HG03135 (cell line): ENCODE data around the gene NFXL1.

Experiments used
- ATAC-seq: cut with Tn5 transposase; IDR thresholded peaks from one replicate; pipeline ENCODE4 v1.9.1; 2021; ENCODE audit warnings: mild to moderate bottlenecking, moderate library complexity; ENCODE audit not compliant: unreplicated experiment

NFXL1 gene

GRCh38 chr4:47899639-47900038 is 14.7 kb downstream of the NFXL1 start:
- ATAC-seq: no peak

- no peak for ATAC-seq
These were observed 22.5 kb downstream of the NFXL1 start for GRCh38 chr4:47891928-47892327.

GRCh38 chr4:47882228-47882627 is 32.2 kb downstream of the NFXL1 start:
- no peak for ATAC-seq

GRCh38 chr4:47879458-47879857 is 34.9 kb downstream of the NFXL1 start:
- ATAC-seq: no peak

- no peak for ATAC-seq
These were observed 37.4 kb downstream of the NFXL1 start for GRCh38 chr4:47876784-47877546.

GRCh38 chr4:47876310-47876709 is 38.1 kb downstream of the NFXL1 start:
- ATAC-seq: no peak

GRCh38 chr4:47873877-47874541 is 40.4 kb downstream of the NFXL1 start:
- no peak for ATAC-seq

GRCh38 chr4:47863486-47863885 is 50.9 kb downstream of the NFXL1 start:
- ATAC-seq: no peak

GRCh38 chr4:47862297-47862696 is 52.1 kb downstream of the NFXL1 start:
- ATAC-seq: no peak

GRCh38 chr4:47860305-47860704 is 54.1 kb downstream of the NFXL1 start:
- no peak for ATAC-seq

- no peak for ATAC-seq
These were observed 56.4 kb downstream of the NFXL1 start for GRCh38 chr4:47858006-47858405.

- no peak for ATAC-seq
These were observed 57.7 kb downstream of the NFXL1 start for GRCh38 chr4:47856713-47857112.

- no peak for ATAC-seq
These were observed 59.0 kb downstream of the NFXL1 start for GRCh38 chr4:47855350-47855749.

- no peak for ATAC-seq
These were observed 62.2 kb downstream of the NFXL1 start for GRCh38 chr4:47852136-47852535.

- no peak for ATAC-seq
These were observed 64.9 kb downstream of the NFXL1 start for GRCh38 chr4:47849466-47849865.

- ATAC-seq: no peak
These were observed 66.3 kb downstream of the NFXL1 start for GRCh38 chr4:47848041-47848440.

- no peak for ATAC-seq
These were observed 71.4 kb downstream of the NFXL1 start for GRCh38 chr4:47842985-47843384.

GRCh38 chr4:47840291-47840690 is 74.1 kb downstream of the NFXL1 start:
- ATAC-seq: no peak

GRCh38 chr4:47839259-47839658 is 75.1 kb downstream of the NFXL1 start:
- ATAC-seq: peak; percentile 54

- no peak for ATAC-seq
These were observed 75.9 kb downstream of the NFXL1 start for GRCh38 chr4:47838445-47838844.

- ATAC-seq: no peak
These were observed 76.5 kb downstream of the NFXL1 start, which contains the start of gene CORIN for GRCh38 chr4:47837908-47838294. TSS of gene CORIN (minus strand) at chr4:47838067. CDS start at chr4:47837949, 118 bp downstream.
